ENCODE results near the gene AZIN2. TPM values are rescaled to one million over a fixed set of nuclear protein-coding genes. Genes with fewer than 3 reads are reported as not detected.
A peak's percentile ranks its signal among the peaks of the same experiment; 100 is the strongest.

AZIN2 gene
- polyA plus RNA-seq, 6 donors from 2014 or later = 0.05 to 1.9 (median 0.33) TPM; not detected in 1

DNA sequence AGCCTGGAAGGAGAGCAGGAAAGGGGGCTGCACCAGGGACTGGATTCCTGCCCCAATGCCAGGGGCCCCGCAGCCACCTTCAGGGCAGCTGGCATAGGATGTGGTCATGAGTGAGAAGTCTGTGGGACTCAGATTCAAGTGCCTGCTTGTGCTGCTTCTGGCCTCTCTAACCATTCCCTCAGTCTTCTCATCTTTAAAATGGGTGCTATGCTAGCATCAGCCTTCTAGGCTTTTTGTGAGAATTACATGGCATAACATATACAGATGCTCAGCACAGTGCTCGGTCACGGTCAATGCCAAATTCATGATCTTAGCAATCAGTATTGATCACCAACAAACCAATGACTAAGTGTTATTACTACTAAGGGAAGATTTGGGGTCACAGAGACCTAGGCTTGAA lies 77.4 kb downstream of the AZIN2 start:
- Mint-ChIP-seq H3K4me1 (peaks cover 2 to 18% (median 5%) of the 10 kb centered on the region in 3 donors), H3K9me3 (no peaks in the 10 kb centered on the region), H3K4me3 (no peak overlapping the region), H3K27ac (no peak overlapping the region), H3K27me3 (no peaks in the 10 kb centered on the region), H3K36me3 (peaks cover 6 to 20% of the 10 kb centered on the region in 2 donors)
- ATAC-seq (ENCODE audit: low read depth in 2 of 2) = no peak
- no peak for DNase-seq

DNA sequence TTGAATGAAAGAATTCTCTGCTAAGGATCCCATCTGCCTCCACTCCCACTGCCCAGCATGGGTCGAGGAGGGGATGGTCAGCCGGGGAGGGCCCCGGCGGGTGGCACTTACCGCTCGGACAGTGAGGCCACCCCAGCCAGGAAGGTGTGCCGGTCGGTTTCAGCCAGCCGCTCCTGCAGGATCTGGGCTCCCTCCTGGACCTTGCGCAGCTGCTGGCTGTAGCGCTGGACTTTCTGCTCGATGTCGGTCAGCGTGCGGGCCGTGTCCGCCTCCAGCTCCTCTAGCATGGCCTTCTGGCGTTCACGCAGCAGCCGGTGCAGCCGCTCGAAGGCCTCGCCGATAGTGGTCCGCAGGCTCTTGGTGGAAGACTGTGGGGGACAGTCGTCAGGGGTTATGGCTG lies 78.6 kb downstream of the AZIN2 start:
- H3K4me1 Mint-ChIP-seq = peaks cover 2 to 14% (median 5%) of the 10 kb centered on the region in 3 donors
- H3K4me3 Mint-ChIP-seq = peak overlapping the region in 2 of 8 donors; percentile 7 to 76
- no peaks in the 10 kb centered on the region for H3K27me3 Mint-ChIP-seq
- no peaks in the 10 kb centered on the region for H3K9me3 Mint-ChIP-seq
- H3K36me3 Mint-ChIP-seq = peaks cover 6 to 28% of the 10 kb centered on the region in 2 donors
- H3K27ac Mint-ChIP-seq = peak overlapping the region in 1 of 6 donors; percentile 87
- no peak for ATAC-seq (ENCODE audit: low read depth in 2 of 2)
- DNase-seq = no peak

GRCh38 chr1:33161061-33161681 lies 80.2 kb downstream of the AZIN2 start:
- no peak for ATAC-seq (ENCODE audit: low read depth in 2 of 2)
- Mint-ChIP-seq H3K4me3 (no peak overlapping the region), H3K36me3 (peaks cover 4 to 27% of the 10 kb centered on the region in 2 donors), H3K9me3 (no peaks in the 10 kb centered on the region), H3K27me3 (no peaks in the 10 kb centered on the region), H3K4me1 (peaks cover 2 to 14% (median 5%) of the 10 kb centered on the region in 3 donors), H3K27ac (no peak overlapping the region)
- DNase-seq = no peak

- Mint-ChIP-seq H3K4me3 (no peak overlapping the region), H3K36me3 (peaks cover 10 to 27% of the 10 kb centered on the region in 2 donors), H3K4me1 (peaks cover 2 to 11% (median 5%) of the 10 kb centered on the region in 3 donors), H3K9me3 (no peaks in the 10 kb centered on the region), H3K27ac (peak overlapping the region in 1 of 6 donors; percentile 60), H3K27me3 (no peaks in the 10 kb centered on the region)
- ATAC-seq (ENCODE audit: low read depth in 2 of 2) = no peak
- DNase-seq = no peak
These were observed 81.2 kb downstream of the AZIN2 start for GRCh38 chr1:33162141-33162540.

- Mint-ChIP-seq H3K27ac (no peak overlapping the region), H3K36me3 (peaks cover 19 to 35% of the 10 kb centered on the region in 2 donors)
These were observed 82.9 kb downstream of the AZIN2 start for GRCh38 chr1:33163621-33164519.

DNA sequence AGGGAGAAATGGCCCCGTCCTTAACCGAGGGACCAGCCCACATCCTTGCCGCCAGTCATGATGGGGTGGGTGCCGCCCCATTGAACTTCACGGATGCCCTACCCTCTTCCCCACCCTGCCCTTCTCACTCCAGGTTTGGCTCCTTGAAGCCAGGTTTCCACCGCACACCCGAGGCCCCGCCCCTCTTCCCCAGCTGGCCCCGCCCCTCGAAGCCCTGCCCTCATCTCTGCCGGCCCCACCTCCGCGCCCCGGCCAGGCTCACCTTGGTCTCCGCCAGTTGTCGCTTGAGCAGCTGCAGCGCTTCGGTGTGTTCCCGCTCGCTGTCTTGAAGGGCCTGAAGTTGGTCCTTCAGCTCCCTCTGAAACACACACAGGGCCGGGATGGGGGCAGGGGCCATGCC lies 84.3 kb downstream of the AZIN2 start:
- DNase-seq (no peak), ATAC-seq (ENCODE audit: low read depth in 2 of 2) (no peak)
- H3K4me1 Mint-ChIP-seq = peaks cover 0 to 8% (median 5%) of the 10 kb centered on the region in 3 donors
- H3K27me3 Mint-ChIP-seq = no peaks in the 10 kb centered on the region
- no peak overlapping the region for H3K4me3 Mint-ChIP-seq
- H3K9me3 Mint-ChIP-seq = peaks cover 0 to 5% (median 0%) of the 10 kb centered on the region in 7 donors
- H3K27ac Mint-ChIP-seq = peak overlapping the region in 1 of 6 donors; percentile 53
- H3K36me3 Mint-ChIP-seq = peaks cover 19 to 35% of the 10 kb centered on the region in 2 donors

More at GRCh38 chr1:33163621-33164519, 82.9 kb downstream of the AZIN2 start:
- Mint-ChIP-seq H3K4me1 (peaks cover 0 to 8% (median 5%) of the 10 kb centered on the region in 3 donors), H3K27me3 (no peaks in the 10 kb centered on the region), H3K4me3 (no peak overlapping the region), H3K9me3 (peaks cover 0 to 5% (median 0%) of the 10 kb centered on the region in 7 donors)
- ATAC-seq (ENCODE audit: low read depth in 2 of 2) = no peak
- DNase-seq = no peak

GRCh38 chr1:33165809-33166208 lies 84.9 kb downstream of the AZIN2 start:
- Mint-ChIP-seq H3K27ac (peak overlapping the region in 1 of 6 donors; percentile 53), H3K9me3 (peaks cover 0 to 5% (median 0%) of the 10 kb centered on the region in 7 donors), H3K4me1 (peaks cover 0 to 11% (median 4%) of the 10 kb centered on the region in 3 donors), H3K36me3 (peaks cover 19 to 35% of the 10 kb centered on the region in 2 donors), H3K27me3 (no peaks in the 10 kb centered on the region), H3K4me3 (peak overlapping the region in 1 of 8 donors; percentile 3)
- DNase-seq = no peak
- ATAC-seq (ENCODE audit: low read depth in 2 of 2) = no peak

GRCh38 chr1:33167650-33168447 lies 86.9 kb downstream of the AZIN2 start:
- no peaks in the 10 kb centered on the region for H3K27me3 Mint-ChIP-seq
- H3K36me3 Mint-ChIP-seq = peaks cover 21 to 35% of the 10 kb centered on the region in 2 donors
- peaks cover 10 to 11% (median 11%) of the 10 kb centered on the region in 3 donors for H3K4me1 Mint-ChIP-seq
- H3K4me3 Mint-ChIP-seq = no peak overlapping the region
- H3K27ac Mint-ChIP-seq = no peak overlapping the region
- H3K9me3 Mint-ChIP-seq = peaks cover 0 to 5% (median 0%) of the 10 kb centered on the region in 7 donors
- no peak for DNase-seq
- no peak for ATAC-seq (ENCODE audit: low read depth in 2 of 2)

DNA sequence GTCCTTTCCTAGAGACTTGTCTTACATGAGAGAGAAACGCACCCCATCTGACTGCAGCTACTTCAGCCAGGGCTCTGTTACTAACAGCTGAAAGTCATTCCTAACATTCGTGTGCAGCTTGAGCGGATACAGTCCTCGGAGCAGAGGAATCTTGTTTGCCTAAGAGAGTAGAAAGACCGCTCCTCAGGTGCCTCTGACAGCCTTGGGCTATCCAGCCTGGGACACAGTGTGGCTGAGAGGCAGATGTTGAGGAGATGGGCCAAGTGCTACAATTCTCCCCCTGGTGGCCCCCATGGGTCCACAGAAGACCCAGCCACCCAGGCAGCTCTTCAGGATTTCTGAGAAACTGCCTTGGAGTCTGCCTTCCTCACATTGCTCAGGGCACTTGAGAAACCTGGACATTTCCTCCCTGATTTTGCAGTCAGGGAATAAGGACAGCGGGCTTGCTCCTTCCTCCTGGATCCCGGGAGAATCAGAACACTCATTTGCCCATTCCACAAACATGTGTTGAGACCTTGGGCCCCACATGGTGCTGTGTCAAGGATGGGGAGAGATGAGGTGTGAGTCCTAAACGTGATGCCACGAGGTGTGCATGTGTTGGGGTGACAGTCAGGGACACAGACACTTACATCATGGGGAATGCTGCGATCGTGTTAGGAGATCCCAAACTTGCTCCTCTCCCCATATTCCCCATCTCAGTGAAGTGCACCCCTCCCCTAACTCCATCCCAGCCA lies 87.8 kb downstream of the AZIN2 start:
- Mint-ChIP-seq H3K36me3 (peaks cover 26 to 31% of the 10 kb centered on the region in 2 donors), H3K4me1 (peaks cover 15 to 18% (median 18%) of the 10 kb centered on the region in 3 donors), H3K9me3 (peaks cover 0 to 5% (median 0%) of the 10 kb centered on the region in 7 donors), H3K27ac (peak overlapping the region in 2 of 6 donors; percentile 16 to 42), H3K27me3 (no peaks in the 10 kb centered on the region), H3K4me3 (peak overlapping the region in 1 of 8 donors; percentile 55)
- DNase-seq = no peak
- no peak for ATAC-seq (ENCODE audit: low read depth in 2 of 2)

GRCh38 chr1:33169290-33170055 lies 88.5 kb downstream of the AZIN2 start:
- H3K4me3 Mint-ChIP-seq = no peak overlapping the region
- ATAC-seq (ENCODE audit: low read depth in 2 of 2) (no peak), DNase-seq (no peak)
- H3K4me1 Mint-ChIP-seq = peaks cover 15 to 22% (median 18%) of the 10 kb centered on the region in 3 donors
- H3K27me3 Mint-ChIP-seq = no peaks in the 10 kb centered on the region
- peaks cover 0 to 5% (median 0%) of the 10 kb centered on the region in 7 donors for H3K9me3 Mint-ChIP-seq
- H3K27ac Mint-ChIP-seq = peak overlapping the region in 2 of 6 donors; percentile 16 to 42
- H3K36me3 Mint-ChIP-seq = peaks cover 26 to 27% of the 10 kb centered on the region in 2 donors
